HG02943 (cell line): ENCODE results near the gene IKZF1.

Experiments
- ATAC-seq: cut with Tn5 transposase; IDR thresholded peaks from one replicate; pipeline ENCODE4 v1.9.1; 2021; ENCODE audit warnings: mild to moderate bottlenecking, low read depth, moderate library complexity; ENCODE audit not compliant: unreplicated experiment

The IKZF1 gene

GRCh38 chr7:50431316-50431715, 126.8 kb downstream of the IKZF1 start:
- no peak for ATAC-seq

- no peak for ATAC-seq
Measured at GRCh38 chr7:50431722-50432305, 127.3 kb downstream of the IKZF1 start.

- no peak for ATAC-seq
Measured at GRCh38 chr7:50436133-50436806, 131.8 kb downstream of the IKZF1 start.

- ATAC-seq: no peak
Measured at GRCh38 chr7:50446542-50446960, 142.0 kb downstream of the IKZF1 start.

- no peak for ATAC-seq
Measured at GRCh38 chr7:50448823-50449222, 144.3 kb downstream of the IKZF1 start.

GRCh38 chr7:50449501-50449880, 145.0 kb downstream of the IKZF1 start:
- ATAC-seq: no peak

- peak; percentile 93 for ATAC-seq
Measured at GRCh38 chr7:50449881-50450589, 145.5 kb downstream of the IKZF1 start, which contains the start of gene FIGNL1. Gene FIGNL1 (minus strand): TSS chr7:50450350. CDS start chr7:50447287, 3,063 bp downstream.

- ATAC-seq: peak; percentile 16
Measured at GRCh38 chr7:50450590-50451032, 146.1 kb downstream of the IKZF1 start.
